ENCODE results near the gene FXYD3.
"Not testable (repeated sequence)": the region's sequence is repeated elsewhere in the genome, so short reads cannot be mapped to it uniquely, and the experiment has no call there.

Gene FXYD3

GRCh38 chr19:35086455-35086854 is 29.2 kb upstream of the FXYD3 start:
- no peak for ATAC-seq

GRCh38 chr19:35087393-35087792 is 28.2 kb upstream of the FXYD3 start:
- ATAC-seq (no peak), DNase-seq (no peak)

More at GRCh38 chr19:35086455-35086854, 29.2 kb upstream of the FXYD3 start:
- DNase-seq, result no peak

- ATAC-seq (no peak), DNase-seq (no peak)
These were observed 27.3 kb upstream of the FXYD3 start for GRCh38 chr19:35088131-35088913.

GRCh38 chr19:35089554-35089953 is 26.1 kb upstream of the FXYD3 start:
- DNase-seq, result no peak
- no peak for ATAC-seq

GRCh38 chr19:35090160-35090505 is 25.5 kb upstream of the FXYD3 start:
- ATAC-seq (no peak), DNase-seq (no peak)

GRCh38 chr19:35090506-35091214 is 25.0 kb upstream of the FXYD3 start:
- DNase-seq (peak; percentile 55), ATAC-seq (peak; percentile 76)

GRCh38 chr19:35093430-35093829 is 22.2 kb upstream of the FXYD3 start:
- ATAC-seq (no peak), DNase-seq (no peak)

GRCh38 chr19:35093941-35094647 is 21.5 kb upstream of the FXYD3 start:
- no peak for ATAC-seq
- no peak for DNase-seq

- no peak for DNase-seq
- ATAC-seq, result no peak
These were observed 21.0 kb upstream of the FXYD3 start for GRCh38 chr19:35094656-35095055.

- DNase-seq (no peak), ATAC-seq (no peak)
These were observed 19.8 kb upstream of the FXYD3 start for GRCh38 chr19:35095667-35096368.

GRCh38 chr19:35098413-35099049 is 17.1 kb upstream of the FXYD3 start:
- DNase-seq (no peak), ATAC-seq (peak; percentile 32)

GRCh38 chr19:35099155-35099896 is 16.3 kb upstream of the FXYD3 start:
- ATAC-seq, result no peak
- no peak for DNase-seq

- DNase-seq (no peak), ATAC-seq (no peak)
These were observed 15.7 kb upstream of the FXYD3 start for GRCh38 chr19:35099897-35100275.

- no peak for ATAC-seq
- DNase-seq, result no peak
These were observed 14.8 kb upstream of the FXYD3 start for GRCh38 chr19:35100588-35101533.

- ATAC-seq, DNase-seq: not testable (repeated sequence)
These were observed 13.7 kb upstream of the FXYD3 start for GRCh38 chr19:35101949-35102348.

- not testable (repeated sequence) for ATAC-seq
These were observed 12.0 kb upstream of the FXYD3 start for GRCh38 chr19:35103614-35104013.

GRCh38 chr19:35104361-35104760 is 11.3 kb upstream of the FXYD3 start:
- ATAC-seq (no peak), DNase-seq (no peak)

More at GRCh38 chr19:35103614-35104013, 12.0 kb upstream of the FXYD3 start:
- not testable (repeated sequence) for DNase-seq

- DNase-seq, result no peak
- ATAC-seq, result no peak
These were observed 10.6 kb upstream of the FXYD3 start for GRCh38 chr19:35105047-35105410.

GRCh38 chr19:35105411-35106290 is 10.0 kb upstream of the FXYD3 start:
- no peak for ATAC-seq
- DNase-seq, result no peak
